GM21717 (cell line): ENCODE measurements around the gene SLX9.

Experiments used
- ATAC-seq: cut with Tn5 transposase; IDR thresholded peaks from one replicate; pipeline ENCODE4 v1.9.1; 2021; ENCODE audit warnings: mild to moderate bottlenecking, moderate library complexity; ENCODE audit not compliant: unreplicated experiment

The SLX9 gene

GRCh38 chr21:44999428-44999971 lies 59.7 kb downstream of the SLX9 start:
- ATAC-seq, result no peak

GRCh38 chr21:44999972-45000636 lies 60.3 kb downstream of the SLX9 start:
- no peak for ATAC-seq

GRCh38 chr21:45000637-45001133 lies 60.9 kb downstream of the SLX9 start:
- ATAC-seq, result no peak

GRCh38 chr21:45001134-45002095 lies 61.6 kb downstream of the SLX9 start:
- ATAC-seq, result no peak

- no peak for ATAC-seq
These were observed 62.8 kb downstream of the SLX9 start for GRCh38 chr21:45002381-45003204.

GRCh38 chr21:45003331-45004058 lies 63.7 kb downstream of the SLX9 start:
- no peak for ATAC-seq

- no peak for ATAC-seq
These were observed 64.2 kb downstream of the SLX9 start for GRCh38 chr21:45004059-45004422.

GRCh38 chr21:45004481-45005247 lies 64.8 kb downstream of the SLX9 start:
- no peak for ATAC-seq

- no peak for ATAC-seq
These were observed 66.8 kb downstream of the SLX9 start for GRCh38 chr21:45006536-45007095.

GRCh38 chr21:45009616-45010015 lies 69.8 kb downstream of the SLX9 start:
- ATAC-seq, result no peak

GRCh38 chr21:45010096-45010495 lies 70.3 kb downstream of the SLX9 start:
- ATAC-seq, result no peak

GRCh38 chr21:45010860-45011259 lies 71.0 kb downstream of the SLX9 start:
- no peak for ATAC-seq

GRCh38 chr21:45011426-45011825 lies 71.6 kb downstream of the SLX9 start:
- ATAC-seq, result no peak

GRCh38 chr21:45011911-45012661 lies 72.3 kb downstream of the SLX9 start:
- no peak for ATAC-seq

GRCh38 chr21:45012662-45013259 lies 72.9 kb downstream of the SLX9 start:
- ATAC-seq, result no peak

- ATAC-seq, result no peak
These were observed 73.5 kb downstream of the SLX9 start for GRCh38 chr21:45013260-45013841.

GRCh38 chr21:45014747-45015468 lies 75.1 kb downstream of the SLX9 start:
- ATAC-seq, result no peak
